H1 (cell line): ENCODE measurements around the gene GID4. TPM values are rescaled to one million over a fixed set of nuclear protein-coding genes. Genes with fewer than 3 reads are reported as not detected.

ENCODE experiments used
- CTCF ChIA-PET: fragments of 300-600 bp; sonication (Branson Sonifier 250); formaldehyde crosslinking; loops from one replicate; lab custom pipeline; 2021; ENCODE audit not compliant: partially characterized antibody; lab: Charles Lee
- POLR2A ChIA-PET: fragments of 300-600 bp; sonication (Branson Sonifier 250); formaldehyde crosslinking; loops from one replicate; lab custom pipeline; 2021; ENCODE audit warnings: inconsistent platforms; ENCODE audit not compliant: partially characterized antibody; lab: Charles Lee
- DNase-seq, 2 experiments: peaks; one replicate each; pipeline versions ENCODE4 v3.0.0 to v3.0.0-alpha.2; 2010 to 2022; ENCODE audit warnings: low spot score in 2 of 2, low read depth in 1 of 2, mixed read lengths in 1 of 2
- FAIRE-seq: peaks from 2 replicates; lab custom pipeline; 2011; peaks lifted over from hg19 to GRCh38; lab: Jason Lieb, UNC
- H2AFZ ChIP-seq: 2 replicates; pipeline ENCODE4 v1.8.1; 2012; ENCODE audit warnings: low read length, inconsistent platforms
- H2AK5ac ChIP-seq: 2 replicates; pipeline ENCODE4 v1.6.1; 2013; ENCODE audit warnings: low read depth, low read length
- H2BK120ac ChIP-seq: replicated peaks from 2 replicates; pipeline ENCODE3; 2013; ENCODE audit warnings: low read depth, low read length, inconsistent platforms
- H2BK12ac ChIP-seq: 2 replicates; pipeline ENCODE4 v1.6.1; 2013; ENCODE audit warnings: low read depth, low read length
- H2BK15ac ChIP-seq: 2 replicates; pipeline ENCODE4 v1.6.1; 2013; ENCODE audit warnings: low read length
- H2BK20ac ChIP-seq: 2 replicates; pipeline ENCODE4 v1.6.1; 2013; ENCODE audit warnings: low read length
- H2BK5ac ChIP-seq: 2 replicates; pipeline ENCODE4 v1.6.1; 2013; ENCODE audit warnings: low read depth, low read length
- H3K14ac ChIP-seq: 2 replicates; pipeline ENCODE4 v1.6.1; 2013; ENCODE audit warnings: inconsistent platforms; ENCODE audit not compliant: insufficient read length
- H3K18ac ChIP-seq: 2 replicates; pipeline ENCODE4 v1.6.1; 2013; ENCODE audit warnings: low read length; ENCODE audit errors: extremely low read depth
- H3K23ac ChIP-seq: 2 replicates; pipeline ENCODE4 v1.6.1; 2013; ENCODE audit warnings: inconsistent platforms; ENCODE audit not compliant: insufficient read length
- H3K23me2 ChIP-seq: 2 replicates; pipeline ENCODE4 v1.6.1; 2013; ENCODE audit warnings: low read depth, low read length
- H3K27ac ChIP-seq: 2 replicates; pipeline ENCODE4 v1.6.1; 2011; ENCODE audit warnings: low read depth, low read length, inconsistent platforms
- H3K27me3 ChIP-seq, 4 experiments: replicated peaks in 1 of 4; 1 replicate in 1 of 4; 2 replicates in 3 of 4; pipeline versions ENCODE4 v1.6.1 to v1.8.1; 2011 to 2013; ENCODE audit warnings: low read length in 3 of 4, mild to moderate bottlenecking in 3 of 4, inconsistent platforms in 2 of 4, mixed read lengths in 2 of 4, moderate library complexity in 1 of 4; ENCODE audit not compliant: control insufficient read depth in 3 of 4, insufficient read depth in 3 of 4; ENCODE audit errors: extremely low read depth in 1 of 4
- H3K36me3 ChIP-seq, 4 experiments: 2 replicates each; pipeline versions ENCODE4 v1.6.1 to v1.8.1; 2011 to 2013; ENCODE audit warnings: mild to moderate bottlenecking in 4 of 4, low read length in 3 of 4, moderate library complexity in 2 of 4, control low read depth in 1 of 4, inconsistent platforms in 1 of 4; ENCODE audit not compliant: insufficient read depth in 4 of 4, control insufficient read depth in 2 of 4
- H3K4ac ChIP-seq: replicated peaks from 2 replicates; pipeline ENCODE3; 2013; ENCODE audit warnings: low read length, low read depth, mixed read lengths, inconsistent platforms; ENCODE audit not compliant: insufficient read length
- H3K4me1 ChIP-seq, 4 experiments: replicated peaks in 1 of 4; 1 replicate in 1 of 4; 2 replicates in 3 of 4; pipeline versions ENCODE4 v1.6.1 to v1.8.1; 2011 to 2013; ENCODE audit warnings: low read length in 3 of 4, inconsistent platforms in 2 of 4, mixed read lengths in 1 of 4; ENCODE audit not compliant: insufficient read depth in 4 of 4, control insufficient read depth in 3 of 4
- H3K4me2 ChIP-seq, 2 experiments: 2 replicates each; pipeline versions ENCODE4 v1.6.1 to v1.8.1; 2011 to 2013; ENCODE audit warnings: low read depth in 2 of 2, low read length in 2 of 2, control low read depth in 1 of 2, inconsistent platforms in 1 of 2, mild to moderate bottlenecking in 1 of 2; ENCODE audit not compliant: insufficient read depth in 1 of 2
- H3K4me3 ChIP-seq, 4 experiments: fragments of 200-600, 300-600 bp in 1 of 4; sonication (generic), shearing (Covaris generic), sonication (Bioruptor Twin) in 1 of 4; 2 replicates each; pipeline versions ENCODE4 v1.5.1 to v1.8.1; 2011 to 2016; ENCODE audit warnings: low read length in 4 of 4, low read depth in 3 of 4, control low read depth in 2 of 4, inconsistent platforms in 2 of 4, mild to moderate bottlenecking in 2 of 4, mixed read lengths in 1 of 4, moderate library complexity in 1 of 4; ENCODE audit not compliant: insufficient read depth in 2 of 4; ENCODE audit errors: extremely low read depth in 1 of 4
- H3K56ac ChIP-seq: replicated peaks from 2 replicates; pipeline ENCODE3; 2013; ENCODE audit warnings: low read depth, mild to moderate bottlenecking, mixed read lengths, low read length, inconsistent platforms; ENCODE audit not compliant: insufficient read length
- H3K79me1 ChIP-seq: 2 replicates; pipeline ENCODE4 v1.6.1; 2013; ENCODE audit warnings: low read depth, low read length, control low read depth
- H3K79me2 ChIP-seq, 2 experiments: 2 replicates each; pipeline versions ENCODE4 v1.6.1 to v1.8.1; 2012 to 2013; ENCODE audit warnings: low read length in 2 of 2, mild to moderate bottlenecking in 2 of 2, inconsistent platforms in 1 of 2; ENCODE audit not compliant: insufficient read depth in 2 of 2, control insufficient read depth in 1 of 2
- H3K9ac ChIP-seq, 4 experiments: replicated peaks in 1 of 4; 1 replicate in 1 of 4; 2 replicates in 3 of 4; pipeline versions ENCODE4 v1.6.1 to v1.8.1; 2011 to 2013; ENCODE audit warnings: low read depth in 3 of 4, low read length in 3 of 4, control low read depth in 2 of 4, mild to moderate bottlenecking in 2 of 4, moderate library complexity in 2 of 4, inconsistent platforms in 1 of 4; ENCODE audit errors: extremely low read depth in 1 of 4
- H3K9me3 ChIP-seq, 2 experiments: 2 replicates each; pipeline versions ENCODE4 v1.6.1 to v1.8.1; 2012 to 2013; ENCODE audit warnings: mild to moderate bottlenecking in 2 of 2, moderate library complexity in 2 of 2, control low read depth in 1 of 2, inconsistent platforms in 1 of 2, low read depth in 1 of 2, low read length in 1 of 2, mixed read lengths in 1 of 2; ENCODE audit not compliant: insufficient read depth in 2 of 2
- H4K20me1 ChIP-seq, 2 experiments: replicated peaks in 1 of 2; 2 replicates each; pipeline versions ENCODE3 to v1.8.1; 2011 to 2013; ENCODE audit warnings: inconsistent platforms in 2 of 2, low read length in 2 of 2, mild to moderate bottlenecking in 1 of 2; ENCODE audit not compliant: insufficient read depth in 2 of 2, control insufficient read depth in 1 of 2
- H4K5ac ChIP-seq: 2 replicates; pipeline ENCODE4 v1.6.1; 2013; ENCODE audit warnings: low read length, low read depth, mixed read lengths, inconsistent platforms; ENCODE audit not compliant: insufficient read length
- H4K8ac ChIP-seq: 2 replicates; pipeline ENCODE4 v1.8.0; 2013; ENCODE audit warnings: mild to moderate bottlenecking, moderate library complexity, low read length, inconsistent platforms; ENCODE audit not compliant: insufficient read depth; ENCODE audit errors: extremely low read depth
- H4K91ac ChIP-seq: replicated peaks from 2 replicates; pipeline ENCODE3; 2013; ENCODE audit warnings: low read length, mixed read lengths, inconsistent platforms; ENCODE audit not compliant: insufficient read length
- EP300 ChIP-seq, 2 experiments: IDR thresholded peaks; 1 replicate in 1 of 2; 2 replicates in 1 of 2; pipeline ENCODE4 v1.6.1; 2011 to 2012; ENCODE audit warnings: low read depth in 2 of 2, low read length in 2 of 2, mild to moderate bottlenecking in 2 of 2, borderline replicate concordance in 1 of 2, inconsistent platforms in 1 of 2, moderate library complexity in 1 of 2
- GTF2F1 ChIP-seq: IDR thresholded peaks from 2 replicates; pipeline ENCODE4 v1.6.1; 2012; ENCODE audit warnings: low read depth, low read length, improper control_type of control experiment, borderline replicate concordance
- POLR2AphosphoS5 ChIP-seq: IDR thresholded peaks from 2 replicates; pipeline ENCODE4 v1.6.1; 2011; ENCODE audit warnings: low read depth, low read length
- SIX5 ChIP-seq: IDR thresholded peaks from 2 replicates; pipeline ENCODE4 v1.6.1; 2011; ENCODE audit warnings: mild to moderate bottlenecking, low read depth, low read length
- SRF ChIP-seq: IDR thresholded peaks from 2 replicates; pipeline ENCODE4 v1.6.1; 2011; ENCODE audit warnings: mild to moderate bottlenecking, low read depth, low read length, moderate library complexity
- TEAD4 ChIP-seq: IDR thresholded peaks from 2 replicates; pipeline ENCODE4 v1.6.1; 2012; ENCODE audit warnings: low read depth, low read length, inconsistent platforms, mixed read lengths
- WGBS, 2 experiments: shearing (Covaris generic) in 1 of 2; methylation state at CpG; one replicate each; pipeline versions ENCODE4 v1.1.6 to v1.1.7; 2013 to 2015; ENCODE audit warnings: low lambda C conversion rate in 2 of 2, mixed read lengths in 2 of 2, inconsistent platforms in 1 of 2, low coverage in 1 of 2, missing lambda C conversion rate in 1 of 2; ENCODE audit not compliant: insufficient replicate concordance in 2 of 2, insufficient coverage in 1 of 2, insufficient read length in 1 of 2; ENCODE audit errors: extremely low coverage in 1 of 2, missing lambda C conversion rate in 1 of 2; 5-methylcytosine and 5-hydroxymethylcytosine counted together
- polyA plus RNA-seq, 7 experiments: library from polyadenylated mRNA; depleted of rRNA in 3 of 7; stranded (reverse) in 5 of 7; unstranded in 2 of 7; fragments of >200 nt in 5 of 7; fragments of 200-250 nt in 2 of 7; gene quantifications; 1 replicate in 5 of 7; 2 replicates in 1 of 7; 4 replicates in 1 of 7; pipeline versions ENCODE4 v1.2.1 to v1.2.3, GENCODE V29; 2011 to 2013; ENCODE audit warnings: missing spikeins in 2 of 7, mixed read lengths in 2 of 7
- total RNA-seq: library from RNA; stranded (reverse); fragmentation: NEBNext Ultra II Directional; extraction: Animal tissue kit (Norgen Biotek cat#: 25700); gene quantifications from 2 replicates; pipeline ENCODE4 v1.2.1, GENCODE V29; 2021

GID4 gene
- total and polyA plus RNA-seq, 2 of the 8 experiments (the other 6 are each of a cell fraction or from before 2014, with no cell fraction given) = 5.6 to 15.0 TPM

- WGBS, 2 experiments = 82% methylated on average over 5 of the region's 5 CpGs; no CpG with 5 or more reads in 1 of the 2 experiments
- peaks cover 2% of the 10 kb centered on the region; the same call in 1 of the 2 replicates for H3K79me1 ChIP-seq
- H3K27me3 ChIP-seq = no peaks in the 10 kb centered on the region; a peak in 1 of 7 replicates
- H2BK12ac ChIP-seq = no peak overlapping the region
- no peak overlapping the region for H2AFZ ChIP-seq
- no peak overlapping the region for H3K27ac ChIP-seq
- H3K56ac ChIP-seq = no peak overlapping the region
- H3K23ac ChIP-seq = no peak overlapping the region
- H3K14ac ChIP-seq = no peak overlapping the region
- H3K4me2 ChIP-seq = no peak overlapping the region
- H3K4me1 ChIP-seq = no peaks in the 10 kb centered on the region
- no peak overlapping the region for H2BK15ac ChIP-seq
- H4K8ac ChIP-seq = no peak overlapping the region
- H4K20me1 ChIP-seq = no peaks in the 10 kb centered on the region
- no peak overlapping the region for H2BK120ac ChIP-seq
- FAIRE-seq (no peak), DNase-seq (no peak)
- H2BK5ac ChIP-seq = no peak overlapping the region
- H3K18ac ChIP-seq = no peak overlapping the region
- H3K79me2 ChIP-seq = no peaks in the 10 kb centered on the region
- H2AK5ac ChIP-seq = no peak overlapping the region
- no peaks in the 10 kb centered on the region; a peak in 1 of 8 replicates for H3K36me3 ChIP-seq
- H3K4ac ChIP-seq = no peak overlapping the region
- CTCF ChIA-PET = interaction anchor here (0.6 to 5.2 kb wide), 12 partner anchors 8 to 277 kb away, joined by 3 to 28 read pairs (median 3); partner anchors contain the start of genes ATPAF2 and GID4
- no peak overlapping the region for H3K4me3 ChIP-seq
- no peaks in the 10 kb centered on the region for H3K23me2 ChIP-seq
- no peak overlapping the region for H2BK20ac ChIP-seq
- H3K9me3 ChIP-seq = no peaks in the 10 kb centered on the region
- no peak overlapping the region for H3K9ac ChIP-seq
- POLR2A ChIA-PET = interaction anchor here (2.8 kb wide), 1 partner anchor 13 kb away, joined by 7 read pairs; the partner anchor contains the start of genes ATPAF2 and GID4
- H4K91ac ChIP-seq = no peak overlapping the region
- no peak overlapping the region for H4K5ac ChIP-seq
- TF ChIP-seq SIX5 (no peak), EP300 (IDR thresholded peaks at IDR 0.05; ENCODE audit: borderline replicate concordance in 1 of 2, low read depth in 2 of 2, low read length in 2 of 2) (no peak), GTF2F1 (no peak), SRF (no peak), TEAD4 (no peak), POLR2AphosphoS5 (no peak)
Measured at GRCh38 chr17:18025241-18025944, 13.8 kb upstream of the GID4 start.
